Keratinocyte (primary cell): ENCODE data around the gene CCR8. TPM values are rescaled to one million over a fixed set of nuclear protein-coding genes. Genes with fewer than 3 reads are reported as not detected.
A peak's percentile ranks its signal among the peaks of the same experiment; 100 is the strongest.

Experiments
- DNase-seq: peaks from one replicate; pipeline ENCODE4 v3.0.0-alpha.2; 2011; ENCODE audit warnings: low read depth, missing footprints, low spot score
- FAIRE-seq: peaks from 2 replicates; lab custom pipeline; 2011; peaks lifted over from hg19 to GRCh38; lab: Jason Lieb, UNC
- H2AFZ ChIP-seq: 2 replicates; pipeline ENCODE4 v1.6.0; 2012; ENCODE audit warnings: low read length, control low read depth, inconsistent platforms; ENCODE audit not compliant: control insufficient read depth
- H3K27ac ChIP-seq: 2 replicates; pipeline ENCODE4 v1.5.1; 2011; ENCODE audit warnings: low read length; ENCODE audit not compliant: control insufficient read depth, insufficient read depth
- H3K27me3 ChIP-seq: 3 replicates; pipeline ENCODE4 v1.6.0; 2011; ENCODE audit warnings: low read length; ENCODE audit not compliant: control insufficient read depth, insufficient read depth; ENCODE audit errors: extremely low read depth
- H3K36me3 ChIP-seq, 2 experiments: 2 replicates in 1 of 2; 3 replicates in 1 of 2; pipeline ENCODE4 v1.5.1; 2011; ENCODE audit warnings: low read length in 2 of 2, mild to moderate bottlenecking in 1 of 2; ENCODE audit not compliant: control insufficient read depth in 2 of 2, insufficient read depth in 2 of 2; ENCODE audit errors: extremely low read depth in 1 of 2
- H3K4me1 ChIP-seq: 3 replicates; pipeline ENCODE4 v1.5.1; 2011; ENCODE audit warnings: low read length; ENCODE audit not compliant: control insufficient read depth, insufficient read depth; ENCODE audit errors: extremely low read depth
- H3K4me2 ChIP-seq: 3 replicates; pipeline ENCODE4 v1.6.0; 2011; ENCODE audit warnings: low read depth, low read length; ENCODE audit not compliant: control insufficient read depth, insufficient read depth; ENCODE audit errors: extremely low read depth
- H3K4me3 ChIP-seq, 3 experiments: fragments of 200-600 bp in 1 of 3; sonication (generic) in 1 of 3; 2 replicates in 2 of 3; 3 replicates in 1 of 3; pipeline ENCODE4 v1.5.1; 2011 to 2016; ENCODE audit warnings: low read length in 3 of 3, mild to moderate bottlenecking in 3 of 3, control low read depth in 2 of 3, inconsistent platforms in 1 of 3, low read depth in 1 of 3, mixed read lengths in 1 of 3, mixed run types in 1 of 3, moderate library complexity in 1 of 3; ENCODE audit not compliant: control insufficient read depth in 2 of 3, insufficient read depth in 2 of 3; ENCODE audit errors: extremely low read depth in 1 of 3
- H3K79me2 ChIP-seq: 2 replicates; pipeline ENCODE4 v1.6.0; 2012; ENCODE audit warnings: low read length; ENCODE audit not compliant: control insufficient read depth, insufficient read depth
- H3K9ac ChIP-seq: 3 replicates; pipeline ENCODE4 v1.6.0; 2011; ENCODE audit warnings: low read length; ENCODE audit not compliant: control insufficient read depth, insufficient read depth; ENCODE audit errors: extremely low read depth
- H3K9me1 ChIP-seq: 3 replicates; pipeline ENCODE4 v1.6.0; 2011; ENCODE audit warnings: low read length; ENCODE audit not compliant: control insufficient read depth, insufficient read depth; ENCODE audit errors: extremely low read depth
- H3K9me3 ChIP-seq: 2 replicates; pipeline ENCODE4 v1.5.1; 2012; ENCODE audit warnings: low read depth, low read length; ENCODE audit not compliant: control insufficient read depth
- H4K20me1 ChIP-seq: 3 replicates; pipeline ENCODE4 v1.6.0; 2011; ENCODE audit warnings: low read length; ENCODE audit not compliant: control insufficient read depth, insufficient read depth; ENCODE audit errors: extremely low read depth
- CTCF ChIP-seq, 3 experiments: IDR thresholded peaks in 1 of 3; conservative IDR thresholded peaks in 1 of 3; optimal IDR thresholded peaks in 1 of 3; 2 replicates in 2 of 3; 3 replicates in 1 of 3; pipeline versions ENCODE3 to v1.5.1; 2011; ENCODE audit warnings: low read length in 3 of 3, mild to moderate bottlenecking in 3 of 3, moderate library complexity in 2 of 3, control low read depth in 1 of 3, inconsistent platforms in 1 of 3; ENCODE audit not compliant: insufficient read depth in 2 of 3; ENCODE audit errors: extremely low read depth in 1 of 3
- EZH2 ChIP-seq: IDR thresholded peaks from one replicate; pipeline ENCODE4 v1.6.1; 2012; ENCODE audit warnings: inconsistent platforms, mild to moderate bottlenecking, low read length, moderate library complexity
- dilution Hi-C: fragments of 300-500 bp; cut with MboI; formaldehyde crosslinking; loops from one replicate; pipeline ENCODE4 v1.7.0; 2020; ENCODE audit warnings: low sequenced_read_pairs; ENCODE audit not compliant: extremely low pct_ligation_motif_present
- polyA plus RNA-seq, 5 experiments: library from polyadenylated mRNA; depleted of rRNA in 3 of 5; stranded (reverse) in 3 of 5; stranded (forward) in 1 of 5; unstranded in 1 of 5; fragments of >200 nt; gene quantifications; 1 replicate in 1 of 5; 2 replicates in 3 of 5; 3 replicates in 1 of 5; pipeline versions ENCODE4 v1.2.1 to v1.2.3, GENCODE V29; 2011 to 2012; ENCODE audit warnings: missing spikeins in 2 of 5, low read depth in 1 of 5, low replicate concordance in 1 of 5

Gene CCR8
- polyA plus RNA-seq, 1 donor (not counting 4 experiments of a cell fraction or from before 2014, with no cell fraction given): not detected

- H3K9me3 ChIP-seq: no peaks in the 10 kb centered on the region
- H3K27ac ChIP-seq: no peak overlapping the region
- H4K20me1 ChIP-seq: no peaks in the 10 kb centered on the region
- H3K4me1 ChIP-seq: peaks cover 20% of the 10 kb centered on the region
- no peak overlapping the region for H3K9ac ChIP-seq
- dilution Hi-C loops: no loop called here
- H3K9me1 ChIP-seq: no peaks in the 10 kb centered on the region
- H2AFZ ChIP-seq: no peak overlapping the region
- TF ChIP-seq CTCF (optimal IDR thresholded peaks at IDR 0.05 in 1 of 3, IDR thresholded peaks at IDR 0.05 in 1 of 3, conservative IDR thresholded peaks at IDR 0.05 in 1 of 3; ENCODE audit: extremely low read depth in 1 of 3, insufficient read depth in 2 of 3, low read length in 3 of 3): no peak
- TF ChIP-seq EZH2: no peak
- H3K36me3 ChIP-seq: no peaks in the 10 kb centered on the region
- H3K4me3 ChIP-seq: no peak overlapping the region
- DNase-seq: no peak
- peak overlapping the region; percentile 41 for H3K4me2 ChIP-seq
- no peak for FAIRE-seq
- H3K79me2 ChIP-seq: no peaks in the 10 kb centered on the region
- H3K27me3 ChIP-seq: no peaks in the 10 kb centered on the region
Measured at GRCh38 chr3:39343760-39344159, 14.3 kb downstream of the CCR8 start.

GRCh38 chr3:39344746-39345344 is 15.3 kb downstream of the CCR8 start:
- FAIRE-seq: no peak
- Histone ChIP-seq H3K27me3 (no peaks in the 10 kb centered on the region), H2AFZ (no peak overlapping the region), H3K9ac (no peak overlapping the region), H3K4me3 (no peak overlapping the region), H3K36me3 (no peaks in the 10 kb centered on the region), H3K27ac (no peak overlapping the region), H3K9me3 (no peaks in the 10 kb centered on the region), H3K4me2 (no peak overlapping the region), H3K4me1 (peaks cover 20% of the 10 kb centered on the region), H4K20me1 (no peaks in the 10 kb centered on the region), H3K79me2 (no peaks in the 10 kb centered on the region), H3K9me1 (no peaks in the 10 kb centered on the region)
- TF ChIP-seq CTCF (optimal IDR thresholded peaks at IDR 0.05 in 1 of 3, IDR thresholded peaks at IDR 0.05 in 1 of 3, conservative IDR thresholded peaks at IDR 0.05 in 1 of 3; ENCODE audit: extremely low read depth in 1 of 3, insufficient read depth in 2 of 3, low read length in 3 of 3) (no peak), EZH2 (no peak)
- DNase-seq: no peak
- dilution Hi-C loops: no loop called here
